ENCODE results near the gene SPATA21.
"Not testable (repeated sequence)": the region's sequence is repeated elsewhere in the genome, so short reads cannot be mapped to it uniquely, and the experiment has no call there.

The SPATA21 gene

GRCh38 chr1:16380868-16381267 lies 56.4 kb downstream of the SPATA21 start:
- no peak for DNase-seq (ENCODE audit: low spot score)

GRCh38 chr1:16378443-16378842 lies 58.8 kb downstream of the SPATA21 start:
- DNase-seq (ENCODE audit: low spot score) = no peak

GRCh38 chr1:16376971-16377370 lies 60.3 kb downstream of the SPATA21 start:
- no peak for DNase-seq (ENCODE audit: low spot score)

DNA sequence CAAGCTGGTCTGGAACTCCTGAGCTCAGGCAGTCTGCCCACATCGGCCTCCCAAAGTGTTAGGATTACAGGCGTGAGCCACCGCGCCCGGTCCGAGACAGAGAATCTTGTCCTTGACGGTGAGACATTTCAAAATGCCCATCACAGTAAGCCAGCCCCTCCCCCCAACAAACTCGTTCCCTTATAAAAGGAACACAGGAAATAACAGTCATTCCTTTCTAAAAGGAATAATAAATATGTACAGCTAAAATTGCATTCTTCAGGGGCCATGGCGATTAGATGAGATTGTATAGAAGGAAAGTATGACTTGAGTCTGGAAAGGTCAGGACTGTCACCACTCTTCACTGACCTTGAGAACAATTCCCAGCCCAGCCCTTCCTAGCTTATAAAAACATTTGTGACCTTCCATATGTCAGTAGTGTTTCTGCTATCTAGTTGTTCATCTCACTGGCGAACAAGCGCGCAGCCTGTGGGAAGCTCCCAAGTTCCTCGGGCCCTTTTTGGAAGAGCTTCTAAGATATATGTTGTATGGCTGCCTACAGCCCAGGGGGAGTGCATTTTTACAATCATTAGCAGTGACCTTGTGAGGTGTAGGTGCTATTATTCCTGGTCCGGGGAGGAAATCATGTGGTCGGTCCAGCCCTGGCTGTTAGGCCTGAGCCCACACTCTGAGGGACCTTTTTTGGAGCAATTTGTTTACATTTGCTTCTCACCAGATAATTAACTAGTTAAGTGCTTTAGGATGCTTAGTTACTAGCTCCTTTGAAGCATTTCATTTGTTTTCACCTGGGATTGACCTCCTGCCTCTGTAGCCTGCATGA lies 61.5 kb downstream of the SPATA21 start:
- peak; percentile 22 for DNase-seq (ENCODE audit: low spot score)

- no peak for DNase-seq (ENCODE audit: low spot score)
These were observed 63.0 kb downstream of the SPATA21 start for GRCh38 chr1:16374266-16374665.

DNA sequence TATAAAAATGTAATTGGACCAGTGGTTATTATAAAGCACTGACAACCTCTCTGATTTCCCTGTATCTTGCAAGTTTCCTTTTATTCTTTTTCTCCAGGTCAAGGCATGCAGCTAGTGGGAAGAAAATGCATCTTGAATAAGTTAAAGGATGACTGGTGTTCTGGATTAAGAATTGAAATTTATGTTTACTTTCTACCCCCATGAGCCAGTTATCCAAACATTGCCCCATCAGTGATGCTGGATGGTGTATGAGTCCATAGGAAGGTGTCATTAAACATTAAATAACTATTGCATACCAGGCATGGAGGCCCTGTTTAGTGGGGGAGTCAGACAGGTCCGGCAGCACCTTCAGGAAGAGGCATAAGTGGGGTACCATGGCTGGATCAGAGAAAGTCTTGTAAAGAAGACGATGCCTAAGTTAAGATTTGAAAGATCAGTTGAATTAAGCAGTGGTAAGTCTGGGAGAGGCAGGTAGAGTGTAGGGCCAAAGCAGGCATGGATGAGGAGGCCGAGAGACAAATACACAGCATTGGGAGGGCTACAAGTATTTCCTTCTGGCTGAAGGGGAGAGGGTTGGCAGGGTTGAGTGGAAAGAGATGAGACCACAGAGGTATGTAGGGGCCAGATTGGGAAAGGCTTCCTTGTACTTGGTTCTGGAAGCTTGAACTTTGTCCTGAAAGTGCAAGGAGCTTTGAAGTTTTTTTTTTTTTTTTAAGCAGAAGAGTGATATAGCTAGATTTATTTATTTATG lies 64.5 kb downstream of the SPATA21 start:
- no peak for DNase-seq (ENCODE audit: low spot score)

DNA sequence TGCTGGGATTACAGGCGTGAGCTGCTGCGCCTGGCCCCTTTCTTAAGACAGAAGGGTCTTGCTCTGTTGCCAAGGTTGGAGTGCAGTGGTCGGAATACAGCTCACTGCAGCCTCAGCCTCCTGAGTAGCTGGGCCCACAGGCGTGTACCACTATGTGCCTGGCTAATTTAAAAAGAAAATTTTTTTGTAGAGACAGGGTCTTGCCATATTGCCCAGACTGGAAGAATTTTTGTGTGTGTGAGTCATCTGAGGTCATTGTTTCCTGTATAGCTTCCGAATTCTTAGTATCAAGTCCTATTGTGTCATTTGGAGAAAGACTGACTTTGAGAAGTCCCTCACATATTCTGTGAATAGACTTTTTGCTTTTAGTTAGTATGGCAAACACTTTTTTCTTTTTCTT lies 65.5 kb downstream of the SPATA21 start:
- DNase-seq (ENCODE audit: low spot score) = no peak

DNA sequence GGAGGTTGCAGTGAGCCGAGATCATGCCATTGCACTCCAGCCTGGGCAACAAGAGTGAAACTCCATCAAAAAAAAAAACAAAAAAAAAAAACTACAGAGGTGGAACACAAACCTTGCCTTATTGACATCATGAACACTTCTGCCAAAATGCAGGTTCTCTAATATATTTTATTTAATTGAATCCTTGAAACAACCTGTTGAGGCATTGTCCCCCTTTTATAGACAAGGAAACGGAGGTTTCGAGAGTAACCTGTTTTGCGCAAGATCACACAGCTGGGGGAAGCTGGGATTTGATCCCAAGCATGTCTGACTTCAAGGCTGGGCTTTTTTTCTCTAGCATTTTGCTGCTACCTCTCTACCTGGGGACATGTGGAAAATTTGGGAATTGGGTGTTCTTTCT lies 67.4 kb downstream of the SPATA21 start:
- no peak for DNase-seq (ENCODE audit: low spot score)

- DNase-seq (ENCODE audit: low spot score) = no peak
These were observed 69.0 kb downstream of the SPATA21 start for GRCh38 chr1:16367968-16368890.

DNA sequence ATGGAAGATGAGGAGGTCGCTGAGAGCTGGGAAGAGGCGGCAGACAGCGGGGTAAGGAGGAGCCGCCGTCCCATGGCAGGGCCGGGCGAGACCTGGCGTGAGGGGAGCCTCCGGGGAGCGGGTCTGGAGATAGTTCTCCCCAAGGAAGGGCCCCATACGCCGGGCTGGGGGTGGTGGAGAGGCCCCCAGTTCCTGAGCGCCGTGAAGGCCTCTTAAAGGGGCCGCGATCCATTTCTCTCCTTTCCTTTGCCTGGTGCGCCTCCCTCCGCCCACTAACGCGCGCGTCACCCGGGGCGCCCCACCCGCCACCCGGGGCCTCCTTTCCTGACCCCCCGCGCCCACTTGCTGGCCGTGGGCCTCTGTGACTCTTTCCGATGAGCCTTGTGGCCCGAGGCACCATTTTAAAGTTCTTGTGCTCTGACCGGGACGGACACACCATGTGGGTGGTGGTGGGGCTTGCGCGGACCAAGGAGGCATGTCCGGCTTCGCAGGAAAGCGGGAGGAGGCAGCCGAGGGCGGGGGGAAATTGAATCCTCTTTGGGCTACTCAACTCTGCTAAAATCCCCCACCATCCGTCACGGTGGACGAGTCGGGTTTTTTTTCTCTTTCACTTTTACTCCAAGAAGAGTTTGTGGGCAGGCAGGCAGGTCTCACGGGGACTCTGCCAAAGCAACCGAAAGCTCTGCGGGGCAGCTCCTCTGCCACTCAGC lies 69.8 kb downstream of the SPATA21 start:
- DNase-seq (ENCODE audit: low spot score) = peak; percentile 82

GRCh38 chr1:16366722-16367257 lies 70.4 kb downstream of the SPATA21 start, which contains the start of gene SZRD1:
Gene SZRD1 (plus strand): TSS chr1:16367242. CDS start chr1:16367258, 16 bp downstream.
- peak; percentile 99 for DNase-seq (ENCODE audit: low spot score)

DNA sequence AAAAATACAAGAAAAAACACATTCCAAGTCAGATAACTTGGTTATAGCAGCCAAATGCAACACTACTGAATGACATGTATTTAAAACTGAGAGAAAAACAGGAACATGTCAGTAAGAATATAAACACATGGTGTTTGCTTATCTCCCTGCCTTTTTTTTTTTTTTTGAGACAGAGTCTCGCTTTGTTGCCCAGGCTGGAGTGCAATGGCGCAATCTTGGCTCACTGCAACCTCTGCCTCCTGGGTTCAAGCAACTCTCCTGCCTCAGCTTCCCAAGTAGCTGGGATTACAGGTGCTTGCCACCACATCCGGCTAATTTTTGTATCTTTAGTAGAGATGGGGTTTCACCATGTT lies 72.1 kb downstream of the SPATA21 start:
- not testable (repeated sequence) for DNase-seq (ENCODE audit: low spot score)

- DNase-seq (ENCODE audit: low spot score) = no peak
These were observed 80.4 kb downstream of the SPATA21 start for GRCh38 chr1:16356867-16357266.

GRCh38 chr1:16354619-16355018 lies 82.6 kb downstream of the SPATA21 start:
- no peak for DNase-seq (ENCODE audit: low spot score)

GRCh38 chr1:16352842-16353535 lies 84.2 kb downstream of the SPATA21 start:
- DNase-seq (ENCODE audit: low spot score) = no peak

- DNase-seq (ENCODE audit: low spot score) = peak; percentile 87
These were observed 85.0 kb downstream of the SPATA21 start, which contains the start of gene FBXO42 for GRCh38 chr1:16351994-16352841. Gene FBXO42 (minus strand): TSS chr1:16352480. CDS start chr1:16315418, 37,062 bp downstream.

DNA sequence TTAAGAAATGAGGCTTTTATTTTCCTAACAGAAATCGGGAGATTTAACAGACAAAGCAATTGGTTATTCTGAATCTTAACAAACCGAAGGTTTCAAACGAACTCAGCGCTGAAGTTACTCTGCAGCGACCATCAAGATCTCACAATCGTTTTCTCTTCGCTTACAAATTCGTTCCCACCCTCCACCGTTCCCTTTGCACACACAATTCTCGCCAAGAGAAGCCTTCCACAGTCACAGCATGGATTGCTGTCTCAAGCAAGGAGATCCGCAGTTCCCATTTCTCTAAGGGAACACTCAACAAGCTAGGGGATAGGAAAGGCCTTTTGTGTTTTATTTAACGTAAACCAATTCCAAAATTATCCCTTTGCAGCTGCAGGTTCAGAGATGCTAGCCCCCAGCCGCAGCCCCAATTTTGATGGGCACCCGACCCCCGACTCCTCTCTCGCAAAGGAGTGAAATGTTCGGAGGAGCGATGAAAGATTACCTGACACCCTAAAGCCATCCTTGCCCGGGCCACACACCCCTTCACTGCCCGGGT lies 85.7 kb downstream of the SPATA21 start:
- DNase-seq (ENCODE audit: low spot score) = peak; percentile 36

- no peak for DNase-seq (ENCODE audit: low spot score)
These were observed 87.3 kb downstream of the SPATA21 start for GRCh38 chr1:16349847-16350406.
